A549 treated with RU486 at 1 μM for 4 hours (cell line): Measurements from ENCODE around the gene RAG1. TPM values are rescaled to one million over a fixed set of nuclear protein-coding genes. Genes with fewer than 3 reads are reported as not detected.

Experiments
- total RNA-seq: library from RNA; stranded (reverse); fragments of 200-300 nt; extraction: Qiagen RNA extraction; gene quantifications from 5 replicates; pipeline ENCODE4 v1.2.3, GENCODE V29; 2022; ENCODE audit warnings: low read depth

Gene RAG1
- 0.21 to 0.30 TPM (median 0.26 TPM) in 5 replicates for total RNA-seq

DNA sequence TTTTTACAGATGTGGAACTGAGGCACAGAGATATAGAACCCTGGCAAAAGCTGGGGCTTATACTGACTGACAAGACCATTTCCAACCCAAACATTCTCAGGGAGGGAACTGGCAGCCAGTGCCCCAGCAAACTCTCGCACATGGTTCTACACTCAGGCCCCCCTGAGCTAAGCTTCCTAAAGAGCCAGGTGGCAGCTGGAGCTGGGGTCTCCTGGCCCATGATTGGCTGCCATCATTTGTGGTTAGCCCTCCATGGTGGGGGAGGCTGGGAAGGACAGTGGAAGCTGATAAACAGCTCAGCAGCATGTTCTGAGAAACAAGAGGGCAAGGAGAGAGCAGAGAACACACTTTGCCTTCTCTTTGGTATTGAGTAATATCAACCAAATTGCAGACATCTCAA lies at the start of gene RAG1:
Gene RAG1, plus strand, starts transcription at position 314 of the 400 bp plus-strand sequence. CDS start 5,298 bp downstream, outside the sequence.

DNA sequence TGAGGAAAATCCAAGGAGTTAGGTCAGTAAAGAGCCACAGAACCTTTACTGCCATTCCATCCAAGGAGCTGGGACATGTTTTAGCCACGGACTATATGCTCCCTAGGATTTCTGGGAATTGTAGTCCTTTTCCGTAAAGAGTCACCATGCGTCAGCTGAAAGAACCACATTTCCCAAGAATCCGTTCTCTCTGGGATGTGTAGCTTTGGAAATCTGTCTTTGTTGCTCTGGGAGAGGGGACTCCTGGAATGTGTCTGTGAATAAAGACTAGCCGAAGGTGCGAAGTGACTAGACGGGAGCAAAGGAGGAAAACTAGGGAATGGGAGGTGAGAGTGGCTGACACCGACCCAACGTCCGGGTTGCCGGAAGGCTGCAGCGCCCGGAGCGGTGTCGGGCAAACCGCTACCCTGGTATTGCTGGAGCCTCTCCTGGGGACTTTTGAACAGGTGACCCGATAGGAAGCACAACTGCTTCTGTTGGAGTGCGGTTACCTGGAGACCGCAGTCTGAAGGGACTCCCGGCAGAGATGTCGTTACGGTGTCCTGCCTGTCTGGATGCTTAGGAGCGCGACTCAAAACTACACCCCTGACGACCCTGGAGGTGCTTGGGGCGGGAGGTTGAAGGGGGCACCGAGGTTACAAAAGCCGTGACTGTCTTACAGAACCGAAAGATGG lies 26.6 kb downstream of the RAG1 start, which contains the start of gene IFTAP:
Gene IFTAP, plus strand, starts transcription at position 187 of the 674 bp plus-strand sequence. CDS start 15,602 bp downstream, outside the sequence.

DNA sequence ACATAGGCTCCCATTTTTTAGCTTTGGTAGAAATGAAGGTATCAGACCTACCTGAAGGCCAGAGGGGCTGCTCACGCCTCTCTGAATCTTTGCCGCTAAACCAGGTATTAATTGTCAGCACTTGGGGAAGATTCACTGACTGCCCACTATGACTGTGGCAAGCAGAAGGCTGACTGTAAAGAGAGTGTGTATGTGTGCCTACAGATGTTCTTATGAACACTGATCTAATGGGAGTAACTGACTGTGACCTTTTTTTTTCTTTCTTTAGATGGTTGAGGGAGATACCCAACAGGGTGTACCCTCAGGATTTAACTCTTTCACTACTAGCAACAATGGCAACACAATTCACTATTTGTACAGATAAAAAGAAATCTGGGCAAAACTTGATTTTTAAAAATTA lies 30.2 kb downstream of the RAG1 start, which contains the start of gene RAG2:
Gene RAG2, minus strand, starts transcription at position 186 of the 400 bp plus-strand sequence. CDS start 4,068 bp downstream, outside the sequence.

Other genes starting within 250 kb of the RAG1 start
- 7.0 to 8.0 TPM (median 7.6 TPM) in 5 replicates for gene TRAF6, start 57.7 kb upstream of the RAG1 start, total RNA-seq
- gene IFTAP, start 26.5 kb downstream of the RAG1 start, total RNA-seq, result 14.2 to 20.8 TPM (median 15.9 TPM) in 5 replicates
- not detected in 5 replicates for gene RAG2, start 30.2 kb downstream of the RAG1 start, total RNA-seq